ENCODE results near the gene SFPQ. TPM values are rescaled to one million over a fixed set of nuclear protein-coding genes. Genes with fewer than 3 reads are reported as not detected.

The SFPQ gene

Small RNAs within 50 kb of the gene (small RNA-seq; reads per million reads assigned to genes)
- not detected for gene RF00019 (ENCODE audit: insufficient read depth)
